Hepatocyte (in vitro differentiated cells): Measurements from ENCODE around the gene GPR183.

ENCODE experiments used
- CTCF ChIP-seq: fragments of 200-600 bp; sonication (generic); IDR thresholded peaks from 2 replicates; pipeline ENCODE4 v1.5.1; 2016; ENCODE audit warnings: antibody characterized with exemption, mild to moderate bottlenecking; ENCODE audit not compliant: poor library complexity
- EZH2 ChIP-seq: fragments of 200-600 bp; sonication (generic); IDR thresholded peaks from 2 replicates; pipeline ENCODE4 v1.6.1; 2016; ENCODE audit warnings: antibody characterized with exemption, mild to moderate bottlenecking, borderline replicate concordance
- EZH2phosphoT487 ChIP-seq: fragments of 200-600 bp; sonication (generic); IDR thresholded peaks from one replicate; pipeline ENCODE4 v1.6.1; 2018; ENCODE audit warnings: antibody characterized with exemption, mild to moderate bottlenecking, low read depth, moderate library complexity; ENCODE audit not compliant: unreplicated experiment, severe bottlenecking

DNA sequence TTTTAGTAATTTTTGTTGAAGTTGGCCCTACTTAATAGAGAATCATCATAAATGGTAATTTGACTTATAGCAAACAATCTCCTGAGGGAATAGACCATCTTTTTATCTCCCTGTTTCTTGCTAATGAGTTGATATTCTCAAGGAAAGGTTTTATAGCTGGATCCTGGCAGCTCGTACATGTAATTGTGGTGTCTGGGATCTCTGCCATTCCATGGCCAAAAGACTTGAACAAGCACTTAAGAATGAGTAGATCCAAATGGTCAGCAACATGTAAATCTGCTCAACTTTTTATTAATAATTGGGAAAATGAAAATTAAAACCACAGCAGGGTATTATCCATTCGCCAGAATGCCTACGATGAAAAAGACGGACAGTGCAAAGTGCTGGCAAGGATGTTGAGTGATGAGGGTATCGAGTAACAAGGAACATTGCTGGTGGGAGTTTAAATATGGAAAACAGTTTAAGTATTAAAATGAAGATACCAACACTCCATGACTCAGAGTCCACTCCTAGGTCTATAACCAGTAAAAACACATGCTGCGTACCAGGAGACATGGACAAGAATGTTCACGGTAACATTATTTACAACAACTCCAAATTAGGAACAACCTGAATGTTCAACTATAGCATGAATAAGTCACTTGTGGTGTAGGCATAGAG lies 43.9 kb downstream of the GPR183 start:
- TF ChIP-seq CTCF (no peak), EZH2 (no peak), EZH2phosphoT487 (no peak)
